Measurements from ENCODE around the gene SLC39A7. TPM values are rescaled to one million over a fixed set of nuclear protein-coding genes. Genes with fewer than 3 reads are reported as not detected.

SLC39A7 gene
- 94.1 and 94.9 TPM in 2 replicates for total RNA-seq

- DNase-seq (ENCODE audit: low read depth) = peak; percentile 95
- TF ChIP-seq CTCF (IDR thresholded peaks at IDR 0.05; ENCODE audit: insufficient read depth, low read length, poor library complexity, severe bottlenecking) = no peak
- H3K27me3 ChIP-seq (ENCODE audit: control insufficient read depth, insufficient read depth, low read length) = no peaks in the 10 kb centered on the region
- H3K4me3 ChIP-seq (ENCODE audit: low read depth, low read length) = peak within 1 kb of the TSS; percentile 73
- H3K36me3 ChIP-seq (ENCODE audit: control insufficient read depth, insufficient read depth, low read length) = peaks cover 8% of the 10 kb centered on the region
Observed at GRCh38 chr6:33200219-33201146, at the start of gene SLC39A7, which contains the start of gene RXRB. SLC39A7 (plus strand) TSS chr6:33200867; CDS start chr6:33201246, 379 bp downstream. RXRB (minus strand) TSS chr6:33200665; CDS start chr6:33200476, 189 bp downstream.

- H3K4me3 ChIP-seq (ENCODE audit: low read depth, low read length) = no peak overlapping the region
- DNase-seq (ENCODE audit: low read depth) = no peak
- H3K36me3 ChIP-seq (ENCODE audit: control insufficient read depth, insufficient read depth, low read length) = no peaks in the 10 kb centered on the region
- peaks cover 5% of the 10 kb centered on the region for H3K27me3 ChIP-seq (ENCODE audit: control insufficient read depth, insufficient read depth, low read length)
- no peak for TF ChIP-seq CTCF (IDR thresholded peaks at IDR 0.05; ENCODE audit: insufficient read depth, low read length, poor library complexity, severe bottlenecking)
Observed at GRCh38 chr6:33151050-33151449, 49.6 kb upstream of the SLC39A7 start.

GRCh38 chr6:33154349-33154748, 46.3 kb upstream of the SLC39A7 start:
- DNase-seq (ENCODE audit: low read depth) = no peak

GRCh38 chr6:33156561-33156960, 44.1 kb upstream of the SLC39A7 start:
- Histone ChIP-seq H3K4me3 (ENCODE audit: low read depth, low read length) (no peak overlapping the region), H3K27me3 (ENCODE audit: control insufficient read depth, insufficient read depth, low read length) (no peaks in the 10 kb centered on the region), H3K36me3 (ENCODE audit: control insufficient read depth, insufficient read depth, low read length) (no peaks in the 10 kb centered on the region)
- no peak for DNase-seq (ENCODE audit: low read depth)
- TF ChIP-seq CTCF (IDR thresholded peaks at IDR 0.05; ENCODE audit: insufficient read depth, low read length, poor library complexity, severe bottlenecking) = no peak

More at GRCh38 chr6:33154349-33154748, 46.3 kb upstream of the SLC39A7 start:
- H3K4me3 ChIP-seq (ENCODE audit: low read depth, low read length) = no peak overlapping the region
- H3K27me3 ChIP-seq (ENCODE audit: control insufficient read depth, insufficient read depth, low read length) = peaks cover 4% of the 10 kb centered on the region
- H3K36me3 ChIP-seq (ENCODE audit: control insufficient read depth, insufficient read depth, low read length) = no peaks in the 10 kb centered on the region
- no peak for TF ChIP-seq CTCF (IDR thresholded peaks at IDR 0.05; ENCODE audit: insufficient read depth, low read length, poor library complexity, severe bottlenecking)

GRCh38 chr6:33156964-33157363, 43.7 kb upstream of the SLC39A7 start:
- H3K27me3 ChIP-seq (ENCODE audit: control insufficient read depth, insufficient read depth, low read length) = no peaks in the 10 kb centered on the region
- TF ChIP-seq CTCF (IDR thresholded peaks at IDR 0.05; ENCODE audit: insufficient read depth, low read length, poor library complexity, severe bottlenecking) = no peak
- no peak for DNase-seq (ENCODE audit: low read depth)
- H3K4me3 ChIP-seq (ENCODE audit: low read depth, low read length) = no peak overlapping the region
- H3K36me3 ChIP-seq (ENCODE audit: control insufficient read depth, insufficient read depth, low read length) = no peaks in the 10 kb centered on the region

Data from kidney epithelial cell (primary cell).